Globus pallidus (tissue), 1 donor: ENCODE results near the gene ACTN4.

Experiments
- DNase-seq: peaks from one replicate; pipeline ENCODE4 v3.0.0-alpha.2; 2015; ENCODE audit warnings: low spot score

The ACTN4 gene

DNA sequence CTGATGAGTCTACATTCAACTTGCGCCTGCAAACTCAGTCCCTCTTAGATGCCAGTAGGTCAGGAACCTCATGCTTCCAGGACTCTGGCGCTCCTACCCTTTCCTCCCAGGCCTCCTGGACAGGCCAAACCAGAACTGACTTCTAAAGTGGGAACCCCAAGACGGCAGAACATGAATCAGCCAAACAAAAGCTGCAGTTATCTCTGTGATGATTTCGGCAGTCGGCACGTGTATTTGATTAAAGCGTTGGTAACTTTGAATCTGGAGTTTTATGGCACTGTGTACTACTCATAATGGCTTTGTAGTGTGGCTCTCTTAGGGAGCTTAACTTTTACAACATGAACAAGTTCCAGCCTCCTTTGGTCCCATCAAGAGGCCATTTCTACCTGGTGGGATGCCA lies 13.7 kb downstream of the ACTN4 start:
- DNase-seq: no peak

DNA sequence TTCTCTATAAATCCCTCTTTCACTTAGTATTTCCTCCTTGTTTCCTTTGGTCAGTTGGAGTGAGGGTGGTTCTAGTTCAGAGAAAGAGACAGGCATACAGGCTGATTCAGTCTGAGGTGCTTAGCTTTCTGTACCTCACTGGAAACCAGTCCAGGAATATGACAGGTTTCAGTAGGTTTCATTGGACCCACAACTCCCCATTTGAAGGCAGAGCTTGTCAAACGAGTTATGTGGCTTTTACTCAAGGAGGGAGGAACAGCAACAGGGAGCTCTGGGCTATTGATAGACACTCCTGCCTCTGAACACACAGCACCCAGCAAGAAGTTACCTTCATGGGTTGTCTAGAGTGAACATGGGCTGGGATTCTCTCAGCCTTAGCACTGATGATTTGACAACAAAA lies 14.5 kb downstream of the ACTN4 start:
- DNase-seq: no peak

DNA sequence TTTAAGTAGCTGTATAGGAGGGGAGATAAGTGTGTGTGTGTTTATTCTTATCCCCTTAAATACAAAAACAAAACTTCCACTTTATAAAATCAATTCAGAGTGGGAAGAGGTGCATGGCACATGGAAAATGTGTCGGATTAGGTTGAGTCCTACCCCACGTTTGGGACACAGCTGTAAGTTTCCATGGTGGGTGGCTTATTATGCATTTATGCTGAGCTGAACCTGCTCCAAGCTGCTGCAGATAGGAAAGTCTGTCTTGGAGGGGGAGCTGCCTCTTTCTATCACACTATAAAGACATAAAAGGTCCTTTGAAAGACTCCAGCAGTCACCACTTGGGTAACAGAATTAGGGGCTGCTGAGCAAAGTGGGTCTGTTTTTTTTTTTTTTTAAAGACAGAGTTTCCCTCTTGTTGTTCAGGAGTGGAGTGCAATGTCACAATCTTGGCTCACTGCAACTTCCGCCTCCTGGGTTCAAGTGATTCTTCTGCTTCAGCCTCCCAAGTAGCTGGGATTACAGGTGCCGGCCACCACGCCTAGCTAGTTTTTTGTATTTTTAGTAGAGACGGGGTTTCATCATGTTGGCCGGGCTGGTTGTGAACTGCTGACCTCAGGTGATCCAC lies 15.2 kb downstream of the ACTN4 start:
- DNase-seq: no peak

DNA sequence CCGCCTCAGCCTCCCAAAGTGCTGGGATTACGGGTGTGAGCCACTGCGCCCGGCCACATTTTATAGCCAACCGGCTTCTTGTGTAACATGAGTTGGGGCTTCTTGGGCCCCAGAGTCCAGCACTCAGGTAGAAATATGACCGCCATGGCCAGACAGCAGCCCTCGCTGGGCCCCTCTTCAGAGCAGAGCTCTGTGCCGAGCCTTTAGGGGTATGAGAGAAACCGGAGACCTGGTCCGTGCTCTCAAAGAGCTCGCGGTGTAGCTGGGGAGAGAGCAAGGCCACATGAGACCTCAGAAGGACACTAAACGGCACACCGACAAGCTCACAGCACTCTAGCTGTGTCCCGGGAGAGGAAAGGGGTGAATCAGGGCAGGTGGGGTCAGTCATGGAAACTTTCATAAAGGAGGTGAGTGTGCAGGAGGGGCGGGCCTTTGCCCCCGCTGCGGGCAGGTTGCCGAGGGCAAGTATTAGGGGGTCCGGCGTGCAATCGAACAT lies 15.8 kb downstream of the ACTN4 start:
- DNase-seq: no peak

DNA sequence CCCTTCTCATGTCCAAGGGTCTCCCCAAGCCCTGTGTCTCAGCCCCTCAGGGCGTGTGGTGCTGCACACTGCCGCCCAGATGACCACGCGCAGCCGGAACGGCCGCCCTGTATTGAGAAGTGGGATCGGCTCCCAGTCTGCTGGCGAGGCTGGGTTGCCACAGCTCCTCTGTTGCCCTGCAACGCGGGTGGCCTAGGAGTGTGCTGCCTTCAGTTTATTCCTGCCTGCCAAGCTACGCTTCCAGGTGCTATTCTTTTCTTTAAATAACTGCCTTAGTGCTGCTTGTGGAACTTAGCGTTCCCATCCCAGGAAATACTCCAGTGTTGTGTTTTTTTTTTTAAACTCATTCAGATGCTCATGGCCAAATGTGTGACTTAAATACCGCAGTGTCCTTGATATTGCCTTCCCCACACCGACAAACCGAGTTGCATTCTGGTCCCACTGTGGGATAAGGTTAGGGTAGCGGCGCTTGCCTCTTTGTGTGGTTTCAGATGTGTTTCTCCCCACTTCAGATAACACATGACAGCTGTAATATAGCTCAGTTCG lies 16.6 kb downstream of the ACTN4 start:
- peak; percentile 71 for DNase-seq

DNA sequence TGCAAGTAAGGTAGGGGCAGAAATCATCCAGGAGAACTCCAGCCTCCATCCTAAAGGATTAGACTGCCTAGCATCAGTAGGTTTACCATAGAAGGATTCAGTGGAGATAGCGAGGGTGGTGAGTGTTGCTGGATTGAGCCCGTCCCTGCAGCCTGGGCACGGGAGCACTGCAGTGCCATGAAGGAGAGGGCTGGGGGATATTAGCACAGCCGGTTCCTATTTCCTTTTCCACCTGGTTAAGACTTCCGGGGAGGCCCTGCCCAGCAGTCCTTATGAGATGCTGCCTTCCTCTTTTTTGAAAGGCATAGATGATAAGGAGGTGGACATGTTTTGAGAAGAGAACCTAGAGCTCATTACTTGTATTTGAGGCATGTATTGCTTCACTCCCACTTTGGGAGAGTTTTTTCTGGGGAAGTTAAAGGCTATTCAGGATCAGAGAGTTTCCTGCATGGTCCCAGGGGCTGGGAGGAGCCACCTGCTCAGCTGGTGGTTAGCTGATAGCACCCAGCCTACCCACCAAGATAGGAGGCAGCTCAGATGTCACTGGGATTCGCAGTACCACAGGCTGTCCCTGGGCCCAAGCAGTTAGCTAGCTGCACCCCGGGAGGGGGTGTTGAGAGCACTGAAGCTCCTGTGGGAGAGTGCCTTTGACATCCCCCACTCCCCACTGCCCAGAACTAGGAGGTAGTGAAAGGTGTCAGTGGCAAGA lies 17.2 kb downstream of the ACTN4 start:
- no peak for DNase-seq

DNA sequence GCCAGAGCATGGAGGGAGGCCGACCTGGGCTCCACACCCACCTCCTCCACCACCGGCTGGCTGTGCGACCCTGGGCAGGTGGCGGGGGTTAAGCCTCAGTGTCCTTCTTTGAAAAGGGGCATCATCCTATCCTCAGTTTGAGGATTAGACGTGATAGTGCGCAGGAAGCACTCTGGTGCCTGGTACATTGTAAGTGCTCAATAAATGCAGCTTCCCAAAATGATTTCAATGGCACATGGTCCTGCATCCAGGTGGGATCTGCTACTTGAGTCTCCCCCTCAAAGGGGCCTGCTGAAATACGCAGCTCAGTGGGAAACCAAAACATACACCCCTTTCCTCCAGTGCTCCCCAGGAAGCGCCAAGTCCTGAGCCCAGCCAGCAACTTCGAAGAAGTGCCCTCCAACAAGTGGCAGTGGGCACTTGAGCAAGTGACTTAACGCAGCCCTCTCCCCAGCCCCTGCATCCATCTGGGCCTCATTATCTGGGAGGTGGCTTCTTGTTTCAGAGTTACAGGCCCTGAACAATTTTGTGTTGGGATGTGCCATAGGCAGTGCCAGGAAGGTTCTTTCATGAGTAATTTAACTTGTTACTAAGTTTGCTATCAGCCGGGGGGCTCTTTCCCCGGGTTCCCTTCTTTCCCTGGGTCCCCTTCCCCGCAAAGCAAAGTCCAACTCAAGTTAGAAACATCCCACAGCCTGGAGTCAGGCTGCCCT lies 17.9 kb downstream of the ACTN4 start:
- DNase-seq: no peak

DNA sequence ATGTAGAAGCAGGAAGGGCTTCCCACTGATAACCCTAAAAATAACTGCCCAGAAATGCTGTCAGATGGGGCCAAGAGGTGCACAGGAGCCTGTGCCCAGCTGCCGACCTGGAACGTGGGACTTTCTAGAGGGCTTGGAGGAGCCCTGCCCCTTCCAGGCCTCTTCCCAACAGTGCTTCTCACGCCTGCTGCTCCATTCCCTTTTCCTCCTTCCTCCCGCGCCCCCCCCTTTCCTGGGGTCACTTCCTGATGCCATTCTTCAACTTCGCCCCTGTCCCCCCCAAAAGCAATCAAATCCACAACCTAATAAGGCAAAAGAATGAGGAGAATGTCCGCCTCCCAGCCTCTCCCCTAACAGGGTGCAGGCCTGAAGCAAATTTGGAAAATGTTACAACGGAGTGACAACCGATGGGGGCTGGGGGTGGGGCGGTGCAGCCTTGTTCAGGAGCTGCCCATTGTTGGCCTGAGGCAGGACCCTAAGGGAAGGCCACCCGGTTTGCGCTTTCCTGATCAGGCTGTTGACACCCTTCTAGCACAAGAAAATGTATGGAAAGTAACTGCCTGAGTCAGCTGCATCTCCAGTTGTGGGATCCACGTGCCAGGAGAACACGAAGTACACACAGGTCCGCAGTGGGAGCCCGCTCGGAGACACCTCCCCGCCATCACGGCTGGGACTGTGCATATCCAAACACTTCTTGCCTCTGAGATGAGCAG lies 18.7 kb downstream of the ACTN4 start:
- DNase-seq: no peak

DNA sequence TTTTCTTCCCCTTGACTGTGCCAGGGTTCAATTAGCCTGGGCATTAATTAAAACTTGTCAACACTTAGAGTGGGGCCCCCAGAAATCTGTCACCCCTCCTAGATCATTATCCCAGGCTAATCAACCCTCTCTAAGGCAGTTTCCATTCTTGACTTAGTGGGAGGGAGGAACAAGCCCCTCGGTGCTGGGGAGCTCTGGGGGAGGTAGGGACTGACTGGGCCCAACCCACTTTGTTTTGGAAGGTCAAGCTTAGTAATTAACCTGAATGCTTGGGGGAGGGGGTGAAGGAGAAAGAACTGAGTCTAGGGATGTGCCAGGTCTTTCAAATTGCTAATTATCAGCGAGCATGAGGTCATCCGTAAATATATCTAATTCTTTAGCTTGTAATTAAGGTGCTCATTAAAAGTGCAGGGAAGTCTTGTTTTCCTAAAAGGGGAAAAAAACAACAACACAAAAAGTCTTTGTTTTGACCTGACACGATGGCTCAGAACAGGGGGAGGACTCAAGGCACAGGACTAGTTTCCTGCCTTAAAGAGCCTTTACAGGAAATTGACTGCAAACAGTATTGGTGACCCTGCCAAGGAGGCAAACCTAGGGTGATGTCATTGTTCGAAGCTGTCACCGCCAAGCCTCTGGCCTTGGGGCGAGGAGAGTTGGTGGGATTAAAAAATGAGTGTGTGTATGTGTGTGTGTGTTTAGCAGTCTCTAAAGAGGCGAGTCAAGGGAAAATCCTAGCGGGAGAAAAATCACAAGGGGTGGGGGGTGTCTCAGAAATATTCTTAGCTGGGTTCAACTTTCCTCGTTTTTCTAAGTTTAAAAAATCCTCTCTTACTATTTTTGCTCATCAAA lies 19.4 kb downstream of the ACTN4 start:
- DNase-seq: no peak

DNA sequence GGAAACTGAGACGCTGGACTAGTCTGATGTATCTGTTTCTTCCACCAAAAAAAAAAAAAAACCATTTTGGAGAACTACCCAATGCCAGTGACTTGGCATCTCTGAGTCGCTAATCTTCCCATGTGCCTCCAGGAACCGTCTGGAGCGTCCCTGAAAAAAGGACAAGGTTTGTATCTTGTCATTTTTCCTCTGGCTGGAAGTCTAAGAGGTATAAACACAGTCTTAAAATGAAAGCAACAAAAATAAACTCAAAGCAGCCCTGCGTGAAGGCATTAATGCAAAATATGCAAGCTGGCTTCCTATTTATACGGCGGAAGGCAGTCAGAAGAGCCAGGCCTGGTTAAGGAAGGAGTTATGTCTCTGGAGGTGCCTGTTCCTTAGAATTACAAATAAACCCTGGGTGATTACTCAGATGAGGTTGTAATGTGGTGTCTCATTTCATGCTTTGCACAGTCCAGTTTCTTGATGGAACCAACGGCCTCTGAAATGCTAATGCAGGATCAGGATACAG lies 20.3 kb downstream of the ACTN4 start:
- no peak for DNase-seq

DNA sequence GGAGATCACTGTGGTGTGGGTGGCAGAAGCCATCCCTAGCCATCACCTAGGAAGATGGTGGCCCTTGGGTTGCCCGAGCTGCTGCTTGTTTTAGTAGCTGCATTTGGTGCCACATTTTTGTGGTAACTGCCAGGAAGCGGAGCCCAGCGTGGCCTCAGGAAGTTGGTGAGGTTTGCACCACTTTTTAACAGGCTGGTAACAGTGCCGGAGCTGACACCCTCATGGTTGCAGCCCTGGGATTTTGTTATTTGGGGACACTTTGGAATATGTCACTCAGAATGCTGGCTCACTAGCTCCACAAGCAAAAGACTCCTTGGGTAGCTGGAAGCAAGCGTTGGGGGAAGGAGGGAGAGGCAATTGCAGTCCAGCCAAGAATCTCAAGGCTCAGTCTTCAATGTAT lies 22.1 kb downstream of the ACTN4 start:
- DNase-seq: no peak

DNA sequence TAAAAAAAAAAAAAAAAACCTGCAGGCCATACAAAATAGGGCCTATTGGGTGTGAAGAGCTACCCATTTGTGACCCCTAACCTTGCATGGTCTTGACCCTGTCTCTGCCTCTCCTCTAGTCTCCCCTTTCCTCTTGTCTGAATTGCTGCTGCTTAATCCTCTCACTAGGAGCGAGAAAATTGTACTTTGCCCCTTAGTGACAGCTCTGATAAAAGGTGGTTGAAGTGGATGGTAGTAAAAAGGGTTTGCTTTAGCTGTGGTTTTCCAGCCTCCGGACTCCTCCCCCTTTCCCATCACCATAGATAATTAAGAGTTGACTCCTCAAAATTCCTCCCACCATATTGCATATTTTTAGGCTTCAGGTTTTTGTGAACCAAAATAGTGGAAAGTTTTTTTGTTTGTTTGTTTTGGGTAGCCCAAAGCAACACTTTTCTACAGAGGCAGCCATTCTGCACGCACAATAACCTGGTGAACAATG lies 23.5 kb downstream of the ACTN4 start:
- no peak for DNase-seq

DNA sequence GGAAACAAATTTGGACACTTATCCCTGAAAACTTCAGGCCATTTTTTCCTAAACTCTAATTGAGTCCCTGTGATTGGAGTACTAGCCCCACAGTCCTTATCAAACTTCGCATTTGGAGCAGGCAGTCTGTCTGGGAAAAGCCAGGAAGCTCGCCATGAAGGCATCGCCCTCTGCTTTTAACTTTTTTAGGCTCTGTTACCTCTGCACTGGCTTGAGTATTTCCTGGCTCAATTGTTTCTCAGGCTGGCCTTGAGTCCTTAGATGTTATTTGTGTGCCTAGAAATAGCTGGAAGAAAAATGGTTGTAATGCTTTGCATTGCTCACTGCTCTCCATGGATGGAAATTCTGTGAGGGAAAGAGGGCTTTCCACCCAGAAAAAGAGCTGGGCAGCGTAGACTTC lies 24.2 kb downstream of the ACTN4 start:
- DNase-seq: no peak

DNA sequence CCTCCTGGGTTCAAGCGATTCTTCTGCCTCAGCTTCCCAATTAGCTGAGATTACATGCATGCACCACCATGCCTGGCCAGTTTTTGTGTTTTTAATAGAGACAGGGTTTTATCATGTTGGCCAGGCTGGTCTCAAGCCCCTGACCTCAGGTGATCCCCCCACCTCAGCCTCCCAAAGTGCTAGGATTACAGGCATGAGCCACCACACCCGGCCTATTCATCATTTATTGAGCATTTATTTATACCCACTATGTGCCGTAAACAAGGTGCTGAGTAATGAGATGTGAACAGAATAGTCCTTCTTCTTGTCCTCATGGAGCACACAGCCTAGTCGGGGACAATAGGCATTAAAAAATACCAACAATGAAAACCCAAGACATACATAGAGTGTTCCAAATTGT lies 25.6 kb downstream of the ACTN4 start:
- no peak for DNase-seq

DNA sequence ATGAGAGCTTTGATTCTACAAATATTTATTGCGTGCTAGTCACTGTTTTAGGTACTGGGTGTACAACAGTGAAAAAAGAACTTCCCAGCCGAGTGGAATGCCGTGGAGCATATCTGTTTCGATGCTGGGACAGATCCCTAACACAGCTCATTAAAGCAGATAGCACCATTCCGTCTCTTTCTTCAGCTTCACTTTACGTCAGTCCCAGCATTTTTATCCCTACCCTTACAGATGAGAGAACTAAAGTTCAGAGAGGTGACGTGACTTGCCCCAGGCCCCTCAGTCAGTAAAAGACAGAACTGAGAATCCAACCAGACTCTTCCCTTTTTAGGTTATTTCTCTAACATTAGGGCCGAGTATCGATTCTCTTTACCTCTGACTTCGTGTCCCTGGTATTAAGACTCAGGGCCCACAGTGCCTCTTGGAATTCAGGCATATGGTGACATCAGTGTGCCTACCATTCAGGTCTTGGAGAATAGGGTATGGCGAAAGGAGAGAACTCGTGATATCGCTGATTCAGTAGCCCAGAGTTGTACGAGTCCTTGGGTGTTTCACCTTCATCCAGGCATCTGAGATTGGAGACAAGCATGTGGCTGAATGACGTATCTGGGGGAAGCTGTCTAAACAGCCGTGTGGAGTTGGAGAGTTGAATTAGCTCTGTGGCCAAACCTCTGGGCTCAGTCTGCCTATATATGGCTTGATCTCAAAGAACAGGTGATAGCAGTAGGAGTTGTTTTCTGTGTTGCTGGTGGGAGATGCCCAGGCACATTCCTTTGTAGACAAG lies 27.1 kb downstream of the ACTN4 start:
- no peak for DNase-seq

DNA sequence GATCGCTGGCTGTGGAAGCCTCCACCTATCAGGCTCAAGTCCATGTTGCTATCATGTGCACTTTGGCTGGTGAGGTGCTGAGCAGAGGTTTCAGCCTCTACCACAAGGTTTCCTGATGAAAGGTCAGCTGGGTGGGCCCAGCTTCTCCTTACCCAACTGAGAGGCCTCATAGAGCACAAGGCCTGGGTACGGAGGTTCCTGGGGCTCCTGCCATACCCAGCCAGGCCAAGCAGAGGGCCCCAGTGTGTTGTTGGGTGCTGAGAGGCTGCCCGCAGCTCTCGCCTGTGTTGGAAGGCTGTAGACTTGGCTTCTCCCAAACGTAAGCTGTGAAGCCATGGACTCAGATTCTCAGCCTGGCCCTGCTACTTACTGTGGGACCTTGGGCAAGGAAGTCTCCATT lies 28.2 kb downstream of the ACTN4 start:
- peak; percentile 67 for DNase-seq

DNA sequence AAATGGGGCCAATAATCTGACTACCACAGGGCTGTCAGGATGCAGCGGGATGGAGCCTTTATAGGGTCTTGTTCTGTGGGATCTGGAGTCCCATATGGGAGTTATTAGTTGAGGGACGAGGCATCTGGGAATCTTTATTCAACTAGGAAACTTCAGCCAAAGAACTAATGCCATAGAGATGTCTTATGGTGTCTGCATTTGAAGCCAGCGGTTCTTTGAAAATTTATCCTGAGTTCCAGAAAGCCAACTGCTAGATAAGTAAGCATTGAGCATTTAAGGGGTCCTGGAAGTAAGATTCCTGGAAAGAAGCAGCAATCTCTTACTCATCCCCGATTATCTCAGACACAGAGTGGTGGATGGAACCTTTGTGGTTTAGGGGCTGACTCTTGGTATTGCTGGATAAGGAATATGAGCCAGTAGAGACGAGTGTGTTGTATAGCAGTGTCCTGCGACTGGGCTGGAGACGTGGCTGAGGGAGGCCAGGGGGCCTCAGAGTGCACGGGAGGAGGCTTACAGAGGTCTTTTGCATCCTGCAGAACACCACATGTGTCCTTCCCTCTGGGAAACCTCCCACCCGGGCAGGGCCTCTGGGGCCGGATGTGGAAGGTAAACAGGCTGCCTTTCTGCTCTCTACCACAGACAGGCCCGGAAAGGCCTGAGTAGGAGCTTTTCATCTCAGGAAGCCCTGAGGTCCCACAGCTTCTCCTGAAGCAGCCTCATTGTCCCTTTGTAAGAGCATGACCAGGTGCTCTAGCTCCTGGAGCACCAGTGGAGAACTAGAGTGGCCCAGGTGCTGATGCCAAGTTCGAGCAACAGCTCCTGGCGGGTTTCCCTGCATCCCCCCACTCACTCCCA lies 28.8 kb downstream of the ACTN4 start:
- DNase-seq: no peak

DNA sequence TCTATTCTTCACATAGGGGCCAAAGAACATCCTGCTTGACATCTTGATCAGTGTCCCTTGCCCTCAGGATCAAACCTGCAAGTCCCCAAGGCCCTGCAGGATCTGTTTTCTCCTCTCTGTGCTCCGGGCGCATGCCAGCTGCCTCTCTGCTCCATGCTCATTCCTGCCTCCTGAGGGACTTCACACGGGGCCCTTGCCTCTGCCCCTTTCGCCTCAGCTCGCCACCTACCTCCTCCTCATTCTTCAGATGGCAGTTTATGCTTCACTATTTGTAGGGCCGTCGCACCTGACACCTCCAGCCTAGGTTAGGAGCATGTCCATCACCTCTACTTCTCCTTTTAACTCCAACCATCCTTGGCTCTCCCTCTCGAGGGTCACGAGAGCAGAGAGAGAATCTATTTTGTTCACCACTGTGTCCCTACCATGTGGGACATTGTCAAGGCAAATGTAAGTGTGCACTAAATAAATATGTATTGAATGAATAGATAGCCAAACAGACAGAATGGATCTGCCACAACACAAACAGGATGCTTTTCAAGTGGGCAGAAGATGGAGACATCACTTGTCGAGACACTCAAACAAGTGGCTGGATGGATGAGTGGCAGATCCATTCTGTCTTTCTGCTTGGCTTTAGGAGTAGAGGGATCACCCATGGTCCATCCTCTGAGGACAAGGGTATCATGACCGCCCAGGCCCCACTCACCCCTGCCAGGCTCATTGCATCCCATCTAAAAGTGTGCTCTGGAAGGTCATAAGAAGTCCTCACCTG lies 29.6 kb downstream of the ACTN4 start:
- DNase-seq: no peak
